GM06990 (cell line): ENCODE results near the gene MSGN1.

ENCODE experiments used
- DNase-seq: peaks from one replicate; pipeline ENCODE4 v3.0.0-alpha.2; 2011; ENCODE audit not compliant: insufficient read length; ENCODE audit errors: extremely low read depth
- H3K27me3 ChIP-seq: replicated peaks from 2 replicates; pipeline ENCODE4 v1.6.0; 2011; ENCODE audit warnings: low read length; ENCODE audit not compliant: control insufficient read depth, insufficient read depth
- H3K36me3 ChIP-seq: 2 replicates; pipeline ENCODE4 v1.5.1; 2011; ENCODE audit warnings: low read length; ENCODE audit not compliant: control insufficient read depth, insufficient read depth
- H3K4me3 ChIP-seq: replicated peaks from 2 replicates; pipeline ENCODE4 v1.5.1; 2011; ENCODE audit warnings: low read depth, mild to moderate bottlenecking, control low read depth, low read length
- CTCF ChIP-seq: IDR thresholded peaks from 2 replicates; pipeline ENCODE4 v1.5.1; 2011; ENCODE audit warnings: low read length, control low read depth, mild to moderate bottlenecking, inconsistent platforms; ENCODE audit not compliant: insufficient read depth, poor library complexity, severe bottlenecking

MSGN1 gene

GRCh38 chr2:17851731-17852585 is 35.7 kb downstream of the MSGN1 start:
- TF ChIP-seq CTCF, result peak; percentile 92
- Histone ChIP-seq H3K4me3 (no peak overlapping the region), H3K27me3 (no peaks in the 10 kb centered on the region), H3K36me3 (no peaks in the 10 kb centered on the region)
- peak; percentile 9 for DNase-seq

DNA sequence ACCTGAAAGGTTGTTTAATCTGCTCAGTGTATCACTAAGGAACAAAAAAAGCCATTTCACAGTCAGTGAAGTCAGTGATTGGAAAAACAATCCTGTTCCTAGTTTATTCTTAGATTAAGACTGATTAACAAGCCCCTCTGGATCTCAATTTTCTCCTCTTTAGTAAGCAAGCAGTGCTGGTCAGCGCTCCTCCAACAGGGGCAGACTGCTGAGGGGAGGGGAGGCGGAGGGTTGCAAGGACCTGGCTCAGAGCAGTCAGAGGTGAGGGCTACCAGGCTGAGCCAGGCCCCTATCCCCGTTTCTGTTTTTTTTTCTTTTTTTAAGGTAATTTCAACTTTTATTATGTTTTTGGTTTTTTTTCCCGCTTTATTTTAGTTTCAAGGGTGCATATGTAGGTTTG is 37.5 kb downstream of the MSGN1 start:
- no peak overlapping the region for H3K4me3 ChIP-seq
- no peaks in the 10 kb centered on the region; the same call in 1 of the 2 replicates for H3K27me3 ChIP-seq
- H3K36me3 ChIP-seq, result no peaks in the 10 kb centered on the region
- TF ChIP-seq CTCF, result no peak
- no peak for DNase-seq

DNA sequence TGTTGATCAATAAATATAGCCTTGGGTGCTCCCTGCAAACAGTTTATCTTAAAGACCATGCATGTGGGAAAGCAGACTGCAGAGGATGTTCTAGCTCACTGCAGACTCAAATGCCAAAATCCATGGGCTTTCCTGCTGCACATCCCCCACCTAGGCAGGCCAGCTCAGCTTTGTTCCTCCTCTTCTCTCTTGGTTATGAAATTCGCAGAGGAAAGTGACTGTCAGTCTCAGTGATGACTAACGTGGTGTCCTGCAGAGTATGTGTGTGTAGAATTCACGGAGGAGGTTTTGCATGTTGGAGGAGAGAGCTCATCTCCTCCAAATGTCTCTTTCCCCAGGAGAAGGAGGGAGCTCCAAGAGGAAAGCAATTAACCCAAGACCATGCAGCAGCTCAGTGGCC is 40.8 kb downstream of the MSGN1 start:
- no peak for TF ChIP-seq CTCF
- no peak for DNase-seq
- Histone ChIP-seq H3K36me3 (no peaks in the 10 kb centered on the region), H3K4me3 (no peak overlapping the region), H3K27me3 (no peaks in the 10 kb centered on the region; the same call in 1 of the 2 replicates)

DNA sequence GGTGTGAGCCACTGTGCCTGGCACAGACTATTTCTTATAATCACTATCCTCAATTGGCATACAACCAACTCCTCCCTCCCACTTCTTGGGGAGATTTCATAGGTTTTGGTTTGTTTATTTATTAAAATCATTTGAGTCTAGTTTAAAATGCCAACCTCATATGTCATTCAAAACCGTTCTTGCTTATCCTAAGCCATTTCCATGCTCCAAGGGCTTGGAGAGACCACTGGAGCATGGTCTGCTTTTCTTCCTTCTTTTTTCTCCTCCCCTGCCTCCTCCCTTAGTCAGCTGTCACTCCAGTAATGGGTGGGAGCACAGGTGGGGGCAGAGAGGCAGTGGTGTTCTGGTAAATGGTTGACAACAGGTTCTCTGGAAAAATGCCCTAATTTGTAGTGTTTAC is 41.8 kb downstream of the MSGN1 start:
- no peak for TF ChIP-seq CTCF
- DNase-seq, result no peak
- Histone ChIP-seq H3K4me3 (no peak overlapping the region), H3K36me3 (no peaks in the 10 kb centered on the region), H3K27me3 (no peaks in the 10 kb centered on the region; the same call in 1 of the 2 replicates)

DNA sequence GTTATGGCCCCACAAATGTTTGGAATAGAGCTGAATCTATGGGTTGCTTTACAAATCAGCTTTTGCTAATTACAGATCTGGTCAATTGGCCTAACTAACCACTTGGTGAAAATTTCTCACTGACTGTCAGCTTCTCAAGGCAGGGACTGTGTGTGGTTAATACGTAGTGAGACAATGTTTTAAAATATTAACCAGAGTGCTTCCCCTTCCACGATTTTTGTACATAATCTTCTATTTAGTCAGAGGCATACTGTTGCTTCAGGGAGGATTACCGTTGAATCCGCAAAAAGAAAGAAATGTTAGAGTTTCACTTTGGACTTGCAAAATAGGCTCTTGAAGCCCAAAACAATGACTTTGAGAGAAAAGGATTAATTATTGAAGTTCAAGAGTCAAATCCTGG is 47.3 kb downstream of the MSGN1 start:
- Histone ChIP-seq H3K36me3 (no peaks in the 10 kb centered on the region), H3K27me3 (no peaks in the 10 kb centered on the region), H3K4me3 (no peak overlapping the region)
- TF ChIP-seq CTCF, result no peak
- DNase-seq, result no peak
